Activated CD8-positive, alpha-beta memory T cell treated with anti-CD3 and anti-CD28 coated beads for 1 hour (primary cell): ENCODE measurements around the gene RTL9.

Source experiments
- DNase-seq, 2 donors: peaks; one replicate each; pipeline ENCODE4 v3.0.0-alpha.2; 2020; ENCODE audit warnings: low read depth in 1 of 2; ENCODE audit errors: extremely low read depth in 1 of 2

RTL9 gene

DNA sequence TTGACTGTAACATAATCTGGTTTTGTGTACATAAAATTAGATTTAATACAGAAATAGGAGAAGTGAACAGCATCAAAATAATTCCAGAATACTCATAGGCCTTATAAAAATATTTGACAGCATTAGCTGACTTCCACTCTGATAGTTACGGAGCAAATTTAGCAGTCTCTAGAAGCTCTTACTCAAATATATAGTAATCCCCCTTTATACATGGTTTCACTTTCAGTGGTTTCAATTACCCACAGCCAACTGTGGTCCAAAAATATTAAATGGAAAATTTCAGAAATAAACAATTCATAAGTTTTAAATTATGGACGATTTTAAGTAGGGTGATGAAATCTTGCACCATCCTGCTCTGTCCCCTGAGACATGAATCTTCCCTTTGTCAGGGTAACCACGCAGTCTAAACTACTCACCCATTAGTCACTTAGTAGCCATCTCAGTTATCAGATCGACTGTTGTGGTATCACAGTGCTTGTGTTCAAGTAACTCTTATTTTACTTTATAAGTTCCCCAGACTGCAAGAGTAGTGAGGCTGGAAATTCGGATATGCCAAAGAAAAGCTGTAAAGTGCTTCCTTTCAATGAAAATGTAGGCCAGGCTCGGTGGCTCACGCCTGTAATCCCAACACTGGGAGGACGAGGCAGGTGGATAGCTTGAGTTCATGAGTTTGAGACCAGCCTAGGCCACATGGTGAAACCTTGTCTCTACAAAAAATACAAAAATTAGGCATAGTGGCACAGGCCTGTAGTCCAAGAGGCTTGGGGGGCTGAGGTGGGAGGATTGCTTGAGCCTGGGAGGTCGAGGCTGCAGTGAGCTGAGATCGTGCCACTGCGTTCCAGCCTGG, 17.2 kb upstream of the RTL9 start:
- DNase-seq = no peak

DNA sequence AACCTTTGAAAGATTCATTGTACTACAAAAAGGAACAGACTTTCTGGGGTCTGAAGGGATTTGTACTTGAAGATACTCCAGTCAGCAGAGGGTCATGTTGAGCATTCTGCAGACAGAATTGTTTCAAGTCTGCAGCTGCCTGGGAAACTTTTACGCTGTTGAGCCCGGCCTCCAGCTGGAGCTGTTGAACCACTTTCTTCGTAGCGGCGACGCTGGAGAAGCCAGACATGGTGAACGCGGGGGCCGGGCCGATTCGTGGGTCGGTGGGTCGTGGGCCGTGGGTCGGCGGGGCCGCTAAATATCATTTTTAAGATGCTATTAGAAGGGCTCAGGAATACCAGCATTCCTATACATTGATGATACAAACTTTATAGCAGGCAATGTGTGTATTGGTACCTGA, 12.0 kb upstream of the RTL9 start:
- no peak for DNase-seq

DNA sequence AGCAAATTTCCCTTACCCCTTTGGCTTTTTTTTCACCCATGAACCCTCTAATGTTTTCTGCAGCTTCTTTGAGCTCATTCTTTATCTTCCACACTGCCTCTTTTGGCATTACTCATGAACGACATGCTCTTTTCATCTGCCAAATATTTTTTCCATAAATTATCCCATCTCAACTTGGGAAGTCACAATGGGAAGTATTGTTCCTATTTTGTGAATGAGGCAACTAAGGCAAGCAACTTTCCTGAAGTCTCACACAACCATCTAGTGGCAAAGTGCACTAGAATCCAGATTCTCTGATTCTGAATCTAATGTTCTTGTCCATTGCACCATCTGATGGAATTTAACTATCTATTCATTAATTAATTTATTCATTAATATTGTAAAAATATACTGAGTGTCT, 625 bp downstream of the RTL9 start:
- DNase-seq = no peak

- no peak for DNase-seq
Observed at GRCh38 chrX:110363244-110363643, 4.6 kb downstream of the RTL9 start.

GRCh38 chrX:110373310-110373709, 14.7 kb downstream of the RTL9 start:
- DNase-seq = no peak

GRCh38 chrX:110374559-110374958, 15.9 kb downstream of the RTL9 start:
- DNase-seq = no peak

DNA sequence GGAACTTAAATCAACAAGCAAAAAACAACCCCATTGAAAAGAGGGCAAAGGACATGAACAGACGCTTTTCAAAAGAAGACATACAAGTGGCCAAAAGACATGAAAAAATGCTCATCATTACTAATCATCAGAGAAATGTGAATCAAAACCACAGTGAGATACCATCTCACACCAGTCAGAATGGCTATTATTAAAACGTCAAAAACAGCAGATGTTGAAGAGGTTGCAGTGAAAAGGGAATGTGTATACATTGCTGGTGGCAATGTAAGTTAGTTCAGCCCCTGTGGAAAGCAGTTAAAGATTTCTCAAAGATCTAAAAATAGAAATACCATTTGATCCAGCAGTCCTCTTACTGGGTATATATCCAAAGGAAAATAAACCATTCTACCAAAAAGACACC, 22.6 kb downstream of the RTL9 start:
- no peak for DNase-seq

DNA sequence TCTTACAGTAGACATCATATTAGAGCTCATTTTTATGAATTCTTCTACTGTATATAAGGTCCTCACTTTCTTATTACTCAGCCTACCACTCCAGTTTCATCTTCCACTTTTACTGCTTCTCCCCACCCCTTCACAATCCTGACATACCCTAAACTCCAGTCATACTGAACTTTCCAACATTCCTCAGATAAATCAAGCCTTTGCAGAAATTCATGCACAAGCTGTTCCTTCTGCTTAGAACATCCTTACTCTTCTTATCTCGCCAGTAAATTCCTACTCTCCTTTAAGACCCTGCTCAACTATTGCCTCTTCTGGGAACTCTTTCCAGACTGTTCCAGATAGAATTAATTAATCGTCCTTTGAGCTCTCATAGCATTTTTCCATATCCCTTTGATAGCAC, 24.8 kb downstream of the RTL9 start:
- DNase-seq = no peak

DNA sequence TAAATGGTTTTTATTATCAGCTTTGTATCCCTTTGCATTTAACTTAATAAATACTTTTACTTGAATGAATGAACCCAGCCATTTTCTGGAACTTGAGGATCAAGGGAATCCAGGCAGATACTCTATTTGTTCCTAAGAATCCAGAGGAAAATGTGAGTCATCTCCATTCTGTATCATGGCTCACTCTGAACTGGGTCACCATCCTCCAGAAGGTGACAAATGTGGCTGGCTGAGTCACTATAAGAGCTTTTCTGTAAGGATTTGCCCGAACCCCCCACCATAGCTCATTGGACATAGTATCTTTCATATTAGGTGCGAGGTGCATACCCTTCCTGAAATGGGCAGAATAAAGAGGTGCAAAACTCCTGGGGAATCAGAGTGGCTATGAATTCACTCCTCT, 25.8 kb downstream of the RTL9 start:
- no peak for DNase-seq

DNA sequence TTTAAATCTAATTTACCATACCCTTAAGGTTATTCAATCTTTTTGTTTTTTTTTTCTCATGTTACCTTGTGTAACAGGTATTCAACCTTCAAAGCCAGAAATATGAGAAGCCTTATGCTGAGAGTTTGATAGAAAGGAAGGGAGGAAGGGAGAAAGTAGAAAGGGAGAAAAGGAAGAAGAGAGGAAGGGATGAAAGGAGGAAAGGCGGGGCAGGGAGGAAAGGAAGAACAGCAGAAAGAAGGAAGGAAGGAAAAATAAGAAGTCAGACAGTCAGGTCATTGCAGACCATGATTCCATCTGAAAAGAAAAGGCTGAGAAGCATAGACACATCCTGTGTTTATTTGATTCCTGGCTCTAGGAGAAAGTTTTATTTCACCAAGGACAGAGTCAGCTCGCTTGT, 30.9 kb downstream of the RTL9 start:
- no peak for DNase-seq

- DNase-seq = no peak
Observed at GRCh38 chrX:110391086-110391485, 32.4 kb downstream of the RTL9 start.

- no peak for DNase-seq
Observed at GRCh38 chrX:110394651-110395050, 36.0 kb downstream of the RTL9 start.

DNA sequence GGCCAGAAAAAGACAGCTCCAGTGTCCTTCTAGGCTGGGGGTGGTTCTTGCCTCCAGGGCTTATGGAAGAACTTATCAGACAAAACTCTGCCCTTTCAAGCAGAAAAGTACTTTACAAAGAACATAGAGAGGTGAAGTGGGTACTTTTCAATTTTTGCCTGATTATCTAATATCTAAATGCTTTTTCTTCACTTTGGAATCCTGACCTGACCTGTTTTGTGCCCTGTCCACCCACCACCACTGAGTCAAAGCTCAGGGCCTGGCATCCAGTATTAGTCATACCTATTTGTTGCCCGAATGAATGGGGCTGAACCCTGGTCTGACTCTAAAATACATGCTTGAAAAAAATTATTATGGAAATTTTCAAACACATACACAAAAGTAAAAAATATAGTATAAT, 37.2 kb downstream of the RTL9 start:
- DNase-seq = no peak

DNA sequence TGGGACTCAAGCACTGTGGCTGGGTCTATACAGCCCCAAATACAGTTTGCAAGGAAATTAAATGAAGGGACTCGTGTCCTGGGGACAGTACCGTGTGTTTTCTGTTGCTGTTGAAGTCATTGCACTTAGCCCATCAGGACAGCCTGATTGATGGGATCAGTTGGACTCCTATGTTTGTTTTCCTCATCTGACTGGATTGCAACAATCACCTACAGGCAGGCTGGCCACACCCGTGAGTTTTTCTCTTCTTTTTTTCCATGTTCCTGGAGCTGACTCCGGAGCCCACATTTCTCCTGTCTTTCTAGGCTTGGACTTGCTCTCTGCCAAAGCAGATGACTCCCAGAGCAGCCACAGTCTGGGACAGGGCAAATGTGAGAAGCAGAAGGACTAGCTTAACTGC, 38.1 kb downstream of the RTL9 start:
- no peak for DNase-seq

GRCh38 chrX:110397339-110397738, 38.7 kb downstream of the RTL9 start:
- DNase-seq = no peak

DNA sequence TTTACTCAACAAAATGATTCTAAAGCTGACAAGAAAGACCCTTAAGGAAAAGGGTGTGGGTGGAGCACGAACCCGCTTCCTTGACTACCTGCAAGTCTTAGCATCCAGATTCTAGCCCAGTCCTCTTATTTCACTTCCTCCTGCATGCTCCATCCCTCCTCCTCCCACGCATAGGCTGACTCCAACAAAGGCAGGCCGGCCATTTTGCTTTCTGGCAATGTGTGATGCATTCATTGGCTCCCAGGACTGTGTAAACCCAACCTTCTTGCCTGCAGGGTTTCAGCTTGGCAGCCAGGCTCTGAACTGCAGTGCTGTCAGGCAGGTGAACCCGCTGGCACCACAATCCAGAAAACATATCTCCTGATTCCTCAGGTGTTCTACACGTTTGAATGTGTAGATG, 39.3 kb downstream of the RTL9 start:
- no peak for DNase-seq

DNA sequence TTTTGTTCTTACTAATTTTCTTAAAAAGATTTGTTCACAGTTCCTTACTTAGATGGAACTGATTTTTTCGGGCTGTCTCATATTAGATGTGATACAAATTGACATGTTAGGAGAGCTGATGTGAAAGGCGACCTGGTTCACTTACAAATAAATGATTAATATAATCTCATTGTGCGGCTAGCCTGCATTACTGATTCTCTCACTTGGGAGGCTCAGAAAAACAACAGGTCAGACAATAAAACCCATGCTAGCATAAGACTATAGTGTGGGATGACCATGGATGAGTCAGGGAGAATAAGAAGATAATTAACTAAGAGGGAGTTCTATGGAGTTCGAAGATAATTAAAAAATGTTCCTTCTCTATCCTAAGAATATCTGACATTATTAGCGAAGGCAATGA, 40.8 kb downstream of the RTL9 start:
- no peak for DNase-seq

GRCh38 chrX:110399966-110400365, 41.3 kb downstream of the RTL9 start:
- DNase-seq = no peak

- DNase-seq = no peak
Observed at GRCh38 chrX:110401135-110401534, 42.5 kb downstream of the RTL9 start.

DNA sequence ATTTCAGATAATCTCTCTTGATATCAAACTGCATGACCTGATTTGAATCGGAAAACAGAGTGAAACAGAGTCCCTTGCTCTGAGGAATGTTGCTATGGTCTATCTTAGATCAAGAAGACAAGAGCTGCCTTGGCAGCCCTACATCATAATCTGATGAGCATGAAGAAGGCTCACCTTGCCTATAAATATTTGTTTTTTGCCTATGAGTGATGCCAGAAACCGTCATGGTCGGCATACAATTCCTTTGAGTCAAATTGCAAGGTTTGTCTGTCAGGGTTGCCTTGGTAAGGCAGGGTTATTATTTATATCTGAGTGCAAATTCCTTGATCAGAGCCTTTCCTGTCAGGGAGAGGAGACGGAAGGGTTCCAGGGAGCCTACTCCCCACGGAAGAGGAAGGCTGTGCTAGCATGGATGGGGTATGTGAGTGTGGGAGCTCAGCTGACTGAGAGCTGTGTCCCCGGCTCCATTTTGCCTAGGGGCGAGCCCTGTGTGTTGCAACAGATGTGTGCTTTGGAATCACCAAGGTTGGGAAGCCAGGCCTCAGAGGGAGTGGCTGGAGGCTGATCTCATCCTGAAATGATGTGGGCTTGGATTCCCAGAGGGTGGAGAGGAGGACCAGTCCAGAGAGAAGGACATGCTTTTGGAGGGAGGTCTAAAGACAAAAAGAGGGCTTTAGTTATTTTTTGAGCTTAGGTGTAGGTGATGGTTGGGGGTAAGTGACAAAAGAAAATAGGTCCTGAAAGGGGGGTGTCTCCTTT, 43.6 kb downstream of the RTL9 start:
- DNase-seq = no peak

GRCh38 chrX:110402850-110403221, 44.2 kb downstream of the RTL9 start:
- no peak for DNase-seq

- no peak for DNase-seq
Observed at GRCh38 chrX:110403441-110404238, 45.0 kb downstream of the RTL9 start.
